K562 (cell line): Measurements from ENCODE around the gene XPO6. TPM values are rescaled to one million over a fixed set of nuclear protein-coding genes. Genes with fewer than 3 reads are reported as not detected.

Experiments used
- BHLHE40 ChIP-seq: IDR thresholded peaks from 2 replicates; pipeline ENCODE4 v1.6.1; 2011; ENCODE audit warnings: low read length, improper control_type of control experiment
- CBFB ChIP-seq: sonication (generic); formaldehyde crosslinking; IDR thresholded peaks from 2 replicates; pipeline ENCODE4 v1.4.0; 2020; ENCODE audit warnings: mild to moderate bottlenecking, missing genetic modification reagents
- CBX1 ChIP-seq: sonication (generic); IDR thresholded peaks from 2 replicates; pipeline ENCODE4 v1.6.1; 2016; ENCODE audit warnings: antibody characterized with exemption, low read depth, mild to moderate bottlenecking
- CBX3 ChIP-seq, 2 experiments: IDR thresholded peaks; 1 replicate in 1 of 2; 2 replicates in 1 of 2; pipeline ENCODE4 v1.6.1; 2012; ENCODE audit warnings: inconsistent platforms in 2 of 2, low read length in 2 of 2, borderline replicate concordance in 1 of 2, control low read depth in 1 of 2
- CREM ChIP-seq: IDR thresholded peaks from 2 replicates; pipeline ENCODE4 v1.6.1; 2014; ENCODE audit warnings: antibody characterized with exemption, low read depth
- FOS ChIP-seq: IDR thresholded peaks from 3 replicates; pipeline ENCODE4 v1.6.1; 2011; ENCODE audit not compliant: insufficient read length; ENCODE audit errors: extremely low read depth
- KLF6 ChIP-seq: fragments of 250-450 bp; sonication (Bioruptor Pico); IDR thresholded peaks from 2 replicates; pipeline ENCODE4 v1.4.0; 2020; ENCODE audit warnings: mild to moderate bottlenecking, moderate library complexity, borderline replicate concordance
- MTA2 ChIP-seq: fragments of 450-650 bp; IDR thresholded peaks from 2 replicates; pipeline ENCODE4 v1.6.1; 2016; ENCODE audit warnings: low read depth
- MTA3 ChIP-seq: fragments of 450-650 bp; formaldehyde crosslinking; IDR thresholded peaks from 2 replicates; pipeline ENCODE4 v1.6.1; 2017; ENCODE audit warnings: mild to moderate bottlenecking, borderline replicate concordance
- NCOA1 ChIP-seq: fragments of 450-650 bp; IDR thresholded peaks from 2 replicates; pipeline ENCODE4 v1.6.1; 2016; ENCODE audit warnings: low read depth
- NFE2L1 ChIP-seq: fragments of 450-650 bp; IDR thresholded peaks from 2 replicates; pipeline ENCODE4 v1.6.1; 2016; ENCODE audit warnings: missing genetic modification characterization, low read depth, mild to moderate bottlenecking, missing compliant biosample characterization, moderate library complexity, borderline replicate concordance
- PCBP1 ChIP-seq: fragments of 200-400 bp; formaldehyde crosslinking; IDR thresholded peaks from 2 replicates; pipeline ENCODE4 v1.6.1; 2018; ENCODE audit warnings: mild to moderate bottlenecking, low read depth, low read length; ENCODE audit not compliant: poor library complexity, severe bottlenecking
- POLR2AphosphoS2 ChIP-seq: IDR thresholded peaks from 2 replicates; pipeline ENCODE4 v1.6.1; 2012; ENCODE audit warnings: low read length, improper control_type of control experiment
- RUNX1 ChIP-seq: sonication (generic); IDR thresholded peaks from 2 replicates; pipeline ENCODE4 v1.6.1; 2016; ENCODE audit warnings: antibody characterized with exemption, low read depth
- SRF ChIP-seq, 2 experiments: fragments of 250-450, 450-650 bp in 1 of 2; sonication (Bioruptor Pico) in 1 of 2; sonication (generic) in 1 of 2; formaldehyde crosslinking; IDR thresholded peaks; 2 replicates each; pipeline versions ENCODE4 v1.5.0 to v1.5.1; 2020 to 2022; ENCODE audit warnings: mild to moderate bottlenecking in 1 of 2, missing genetic modification reagents in 1 of 2
- STAT5B ChIP-seq: fragments of 250-450 bp; sonication (Bioruptor Pico); IDR thresholded peaks from 2 replicates; pipeline ENCODE4 v1.8.0; 2021; ENCODE audit warnings: mild to moderate bottlenecking, inconsistent platforms
- TAF1 ChIP-seq: IDR thresholded peaks from 2 replicates; pipeline ENCODE4 v1.6.1; 2011; ENCODE audit warnings: mild to moderate bottlenecking, low read length, moderate library complexity; ENCODE audit not compliant: insufficient read depth, control insufficient read depth, severe bottlenecking; ENCODE audit errors: extremely low read depth
- TBL1XR1 ChIP-seq, 2 experiments: IDR thresholded peaks; 2 replicates each; pipeline ENCODE4 v1.6.1; 2012; ENCODE audit warnings: improper control_type of control experiment in 2 of 2, low read length in 2 of 2, mild to moderate bottlenecking in 1 of 2
- ZFP36 ChIP-seq: fragments of 150-350 bp; IDR thresholded peaks from 2 replicates; pipeline ENCODE4 v1.6.1; 2018; ENCODE audit warnings: low read length, low read depth; ENCODE audit not compliant: partially characterized antibody
- ZNF140 ChIP-seq: fragments of 250-450 bp; sonication (Bioruptor Pico); IDR thresholded peaks from 2 replicates; pipeline ENCODE4 v1.8.0; 2021; ENCODE audit warnings: moderate library complexity, mild to moderate bottlenecking, inconsistent platforms
- ZNF174 ChIP-seq: fragments of 250-450 bp; sonication (Bioruptor Pico); IDR thresholded peaks from 2 replicates; pipeline ENCODE4 v1.4.0; 2020; ENCODE audit warnings: mild to moderate bottlenecking
- ZNF668 ChIP-seq: fragments of 250-450 bp; sonication (Bioruptor Pico); IDR thresholded peaks from 2 replicates; pipeline ENCODE4 v1.8.0; 2022; ENCODE audit warnings: mild to moderate bottlenecking, inconsistent platforms
- ZNF785 ChIP-seq: fragments of 250-450 bp; sonication (Bioruptor Pico); IDR thresholded peaks from 2 replicates; pipeline ENCODE4 v1.4.0; 2020; ENCODE audit warnings: mild to moderate bottlenecking
- polyA plus RNA-seq, 8 experiments: library from polyadenylated mRNA; depleted of rRNA in 4 of 8; stranded (reverse) in 5 of 8; unstranded in 3 of 8; fragments of >200 nt; fragmentation: Nextera tagmentation in 2 of 8; fragmentation: Illumina TruSeq in 1 of 8; extraction: Ambion mirVana in 2 of 8; extraction: Trizol in 1 of 8; gene quantifications; 2 replicates each; pipeline versions ENCODE4 v1.2.1 to v1.2.3, GENCODE V29; 2011 to 2014; ENCODE audit warnings: inconsistent platforms in 1 of 8, missing spikeins in 1 of 8
- total RNA-seq, 7 experiments: library from RNA; depleted of rRNA in 6 of 7; stranded (reverse); fragments of >200 nt in 6 of 7; fragmentation: Illumina TruSeq in 2 of 7; extraction: Trizol in 2 of 7; gene quantifications; 2 replicates each; pipeline versions ENCODE4 v1.2.1 to v1.2.3, GENCODE V29; 2011 to 2021; ENCODE audit warnings: low replicate concordance in 1 of 7
- TF ChIP-seq, protein P1 (sequence below): IDR thresholded peaks from 2 replicates; pipeline ENCODE4 v1.6.1; 2014; ENCODE audit warnings: antibody characterized with exemption
- TF ChIP-seq, protein P2 (sequence below): fragments of 250-450 bp; sonication (Bioruptor Pico); IDR thresholded peaks from 2 replicates; pipeline ENCODE4 v1.8.0; 2022; ENCODE audit warnings: moderate library complexity, mild to moderate bottlenecking, inconsistent platforms
- TF ChIP-seq, protein P3 (sequence below), 2 experiments: IDR thresholded peaks; 2 replicates each; pipeline ENCODE4 v1.6.1; 2011; ENCODE audit warnings: borderline replicate concordance in 1 of 2, control low read depth in 1 of 2, low read depth in 1 of 2, low read length in 1 of 2, mild to moderate bottlenecking in 1 of 2, mixed read lengths in 1 of 2, moderate library complexity in 1 of 2; ENCODE audit not compliant: insufficient read depth in 1 of 2, insufficient read length in 1 of 2, poor library complexity in 1 of 2, severe bottlenecking in 1 of 2; ENCODE audit errors: extremely low read depth in 1 of 2

XPO6 gene
- total and polyA plus RNA-seq, 9 of the 15 experiments (the other 6 are each of a cell fraction or from before 2014, with no cell fraction given) = 11.2 to 196 (median 119) TPM

DNA sequence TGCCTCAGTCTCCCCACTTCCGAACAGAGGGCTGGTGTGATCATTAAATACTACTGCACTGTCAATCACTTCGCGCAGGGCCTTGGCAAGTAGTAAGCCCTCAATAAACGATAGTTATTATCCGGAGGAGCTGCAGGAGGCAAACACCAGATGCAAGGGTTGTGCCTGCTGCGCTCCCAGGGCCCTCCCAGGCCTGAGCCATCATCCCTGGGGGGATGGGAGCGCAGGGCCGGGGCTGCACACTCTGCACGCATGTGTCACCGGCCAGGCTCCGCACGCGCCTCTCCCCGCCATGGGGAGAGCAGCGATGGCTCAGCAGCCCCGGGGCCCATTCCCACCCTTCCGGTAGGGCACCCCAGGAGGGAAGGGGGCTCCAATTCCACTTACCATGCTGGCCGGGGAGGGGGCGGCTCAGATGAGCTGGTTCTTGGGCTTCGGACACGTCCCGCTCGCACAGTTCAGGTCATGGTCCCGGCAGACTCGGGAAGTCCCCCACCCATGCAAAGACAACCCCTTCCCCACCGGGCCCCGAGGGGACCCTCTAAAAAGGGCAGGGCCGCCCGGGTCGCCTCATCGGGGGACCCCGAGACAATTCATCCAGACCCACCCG lies 681 bp downstream of the XPO6 start (continued):
- TF ChIP-seq, protein P1, sequence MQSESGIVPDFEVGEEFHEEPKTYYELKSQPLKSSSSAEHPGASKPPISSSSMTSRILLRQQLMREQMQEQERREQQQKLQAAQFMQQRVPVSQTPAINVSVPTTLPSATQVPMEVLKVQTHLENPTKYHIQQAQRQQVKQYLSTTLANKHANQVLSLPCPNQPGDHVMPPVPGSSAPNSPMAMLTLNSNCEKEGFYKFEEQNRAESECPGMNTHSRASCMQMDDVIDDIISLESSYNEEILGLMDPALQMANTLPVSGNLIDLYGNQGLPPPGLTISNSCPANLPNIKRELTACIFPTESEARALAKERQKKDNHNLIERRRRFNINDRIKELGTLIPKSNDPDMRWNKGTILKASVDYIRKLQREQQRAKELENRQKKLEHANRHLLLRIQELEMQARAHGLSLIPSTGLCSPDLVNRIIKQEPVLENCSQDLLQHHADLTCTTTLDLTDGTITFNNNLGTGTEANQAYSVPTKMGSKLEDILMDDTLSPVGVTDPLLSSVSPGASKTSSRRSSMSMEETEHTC = no peak
- no peak for TF ChIP-seq ZFP36
- no peak for TF ChIP-seq STAT5B
- TF ChIP-seq TAF1 = peak; percentile 43
- TF ChIP-seq RUNX1 = no peak
- no peak for TF ChIP-seq CBX1
- no peak for TF ChIP-seq NFE2L1 (tag)
- no peak for TF ChIP-seq ZNF785 (CRISPR knock-in tag)
- TF ChIP-seq CBFB (CRISPR knock-in tag) = no peak; the same call in 1 of the 2 replicates
- TF ChIP-seq KLF6 (CRISPR knock-in tag) = no peak
- TF ChIP-seq, protein P2, sequence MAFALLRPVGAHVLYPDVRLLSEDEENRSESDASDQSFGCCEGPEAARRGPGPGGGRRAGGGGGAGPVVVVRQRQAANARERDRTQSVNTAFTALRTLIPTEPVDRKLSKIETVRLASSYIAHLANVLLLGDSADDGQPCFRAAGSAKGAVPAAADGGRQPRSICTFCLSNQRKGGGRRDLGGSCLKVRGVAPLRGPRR = no peak
- TF ChIP-seq PCBP1 = peak; percentile 29
- no peak for TF ChIP-seq TBL1XR1 (IDR thresholded peaks at IDR 0.05; ENCODE audit: low read length in 2 of 2)
- no peak for TF ChIP-seq MTA2
- TF ChIP-seq CBX3 (IDR thresholded peaks at IDR 0.05; ENCODE audit: borderline replicate concordance in 1 of 2, low read length in 2 of 2) = no peak
- TF ChIP-seq, protein P3, sequence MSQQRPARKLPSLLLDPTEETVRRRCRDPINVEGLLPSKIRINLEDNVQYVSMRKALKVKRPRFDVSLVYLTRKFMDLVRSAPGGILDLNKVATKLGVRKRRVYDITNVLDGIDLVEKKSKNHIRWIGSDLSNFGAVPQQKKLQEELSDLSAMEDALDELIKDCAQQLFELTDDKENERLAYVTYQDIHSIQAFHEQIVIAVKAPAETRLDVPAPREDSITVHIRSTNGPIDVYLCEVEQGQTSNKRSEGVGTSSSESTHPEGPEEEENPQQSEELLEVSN (IDR thresholded peaks at IDR 0.05; ENCODE audit: borderline replicate concordance in 1 of 2, extremely low read depth in 1 of 2, insufficient read depth in 1 of 2, insufficient read length in 1 of 2, low read depth in 1 of 2, low read length in 1 of 2, poor library complexity in 1 of 2, severe bottlenecking in 1 of 2) = peak; percentile 51 to 93
- peak; percentile 89 for TF ChIP-seq BHLHE40
- TF ChIP-seq NCOA1 = no peak
- TF ChIP-seq ZNF668 (CRISPR knock-in tag) = no peak
- no peak for TF ChIP-seq POLR2AphosphoS2
- TF ChIP-seq SRF (CRISPR knock-in tag; IDR thresholded peaks at IDR 0.05) = no peak
- TF ChIP-seq CREM = peak; percentile 21; the same call in 1 of the 2 replicates
- no peak for TF ChIP-seq ZNF140 (CRISPR knock-in tag)
- no peak for TF ChIP-seq ZNF174 (CRISPR knock-in tag)
- peak; percentile 24; the same call in 1 of the 2 replicates for TF ChIP-seq MTA3
- TF ChIP-seq FOS = no peak
